GM19468 (cell line): ENCODE results near the gene CSTPP1.

Source experiments
- ATAC-seq: cut with Tn5 transposase; IDR thresholded peaks from one replicate; pipeline ENCODE4 v1.9.1; 2021; ENCODE audit warnings: mild to moderate bottlenecking, moderate library complexity, moderate number of reproducible peaks; ENCODE audit not compliant: unreplicated experiment; ENCODE audit errors: extremely low read depth

Gene CSTPP1

GRCh38 chr11:47152126-47152952 lies 215.8 kb downstream of the CSTPP1 start:
- no peak for ATAC-seq

- ATAC-seq, result no peak
Measured at GRCh38 chr11:47152953-47153950, 216.7 kb downstream of the CSTPP1 start.

- ATAC-seq, result no peak
Measured at GRCh38 chr11:47154616-47155570, 218.3 kb downstream of the CSTPP1 start.

- ATAC-seq, result no peak
Measured at GRCh38 chr11:47155879-47156278, 219.3 kb downstream of the CSTPP1 start.

GRCh38 chr11:47156333-47156732 lies 219.8 kb downstream of the CSTPP1 start:
- no peak for ATAC-seq

GRCh38 chr11:47156951-47157350 lies 220.4 kb downstream of the CSTPP1 start:
- no peak for ATAC-seq

GRCh38 chr11:47157805-47158204 lies 221.2 kb downstream of the CSTPP1 start:
- no peak for ATAC-seq

- ATAC-seq, result no peak
Measured at GRCh38 chr11:47158242-47158641, 221.7 kb downstream of the CSTPP1 start.

- ATAC-seq, result no peak
Measured at GRCh38 chr11:47160753-47161133, 224.2 kb downstream of the CSTPP1 start.

GRCh38 chr11:47161134-47161854 lies 224.7 kb downstream of the CSTPP1 start:
- ATAC-seq, result no peak

- ATAC-seq, result no peak
Measured at GRCh38 chr11:47161890-47162289, 225.3 kb downstream of the CSTPP1 start.

- ATAC-seq, result no peak
Measured at GRCh38 chr11:47162426-47162825, 225.9 kb downstream of the CSTPP1 start.

- ATAC-seq, result no peak
Measured at GRCh38 chr11:47163193-47163592, 226.6 kb downstream of the CSTPP1 start.

GRCh38 chr11:47163898-47164297 lies 227.3 kb downstream of the CSTPP1 start:
- ATAC-seq, result no peak

- ATAC-seq, result no peak
Measured at GRCh38 chr11:47164321-47164720, 227.8 kb downstream of the CSTPP1 start.

- ATAC-seq, result no peak
Measured at GRCh38 chr11:47165253-47165840, 228.8 kb downstream of the CSTPP1 start.

- no peak for ATAC-seq
Measured at GRCh38 chr11:47166368-47166767, 229.8 kb downstream of the CSTPP1 start.

GRCh38 chr11:47171061-47171838 lies 234.7 kb downstream of the CSTPP1 start:
- no peak for ATAC-seq
